ENCODE measurements around the gene STAT5A.

GRCh38 chr17:42301022-42301421, 12.7 kb downstream of the STAT5A start:
- no peak for TF ChIP-seq POLR2A (IDR thresholded peaks at IDR 0.05)
- TF ChIP-seq CTCF (IDR thresholded peaks at IDR 0.05): no peak
